GM18873 (cell line): Measurements from ENCODE around the gene PAQR9.
"Not testable (repeated sequence)": the region's sequence is repeated elsewhere in the genome, so short reads cannot be mapped to it uniquely, and the experiment has no call there.

Experiments
- ATAC-seq: cut with Tn5 transposase; IDR thresholded peaks from one replicate; pipeline ENCODE4 v1.9.1; 2021; ENCODE audit warnings: mild to moderate bottlenecking, moderate library complexity, moderate number of reproducible peaks; ENCODE audit not compliant: unreplicated experiment, low FRiP score

The PAQR9 gene

GRCh38 chr3:142963516-142964448 is at the start of gene PAQR9:
TSS of gene PAQR9 (minus strand) at chr3:142963674. CDS start at chr3:142963336, 338 bp downstream.
- no peak for ATAC-seq

- no peak for ATAC-seq
These were observed 48.2 kb upstream of the PAQR9 start for GRCh38 chr3:143011705-143012104.

- no peak for ATAC-seq
These were observed 46.5 kb upstream of the PAQR9 start for GRCh38 chr3:143010024-143010423.

- no peak for ATAC-seq
These were observed 41.3 kb upstream of the PAQR9 start for GRCh38 chr3:143004823-143005222.

- ATAC-seq, result no peak
These were observed 39.3 kb upstream of the PAQR9 start for GRCh38 chr3:143002727-143003126.

GRCh38 chr3:143002083-143002712 is 38.7 kb upstream of the PAQR9 start:
- peak; percentile 18 for ATAC-seq

GRCh38 chr3:143001369-143002082 is 38.1 kb upstream of the PAQR9 start, which contains the start of gene U2SURP:
TSS of gene U2SURP (plus strand) at chr3:143001570. CDS start at chr3:143001629, 59 bp downstream.
- peak; percentile 87 for ATAC-seq

- peak; percentile 48 for ATAC-seq
These were observed 37.5 kb upstream of the PAQR9 start for GRCh38 chr3:143001034-143001368.

- ATAC-seq, result no peak
These were observed 37.1 kb upstream of the PAQR9 start for GRCh38 chr3:143000528-143000927.

GRCh38 chr3:142999881-143000280 is 36.4 kb upstream of the PAQR9 start:
- no peak for ATAC-seq

- no peak for ATAC-seq
These were observed 35.0 kb upstream of the PAQR9 start for GRCh38 chr3:142998439-142998838.

- no peak for ATAC-seq
These were observed 33.9 kb upstream of the PAQR9 start for GRCh38 chr3:142997330-142997729.

GRCh38 chr3:142993958-142994442 is 30.5 kb upstream of the PAQR9 start:
- no peak for ATAC-seq

GRCh38 chr3:142992323-142992722 is 28.8 kb upstream of the PAQR9 start:
- no peak for ATAC-seq

GRCh38 chr3:142990721-142991120 is 27.2 kb upstream of the PAQR9 start:
- ATAC-seq, result no peak

GRCh38 chr3:142988826-142989225 is 25.4 kb upstream of the PAQR9 start:
- ATAC-seq, result not testable (repeated sequence)

GRCh38 chr3:142988221-142988620 is 24.7 kb upstream of the PAQR9 start:
- ATAC-seq, result not testable (repeated sequence)

GRCh38 chr3:142987707-142988106 is 24.2 kb upstream of the PAQR9 start:
- ATAC-seq, result no peak

GRCh38 chr3:142987080-142987700 is 23.7 kb upstream of the PAQR9 start:
- ATAC-seq, result no peak

GRCh38 chr3:142984255-142984654 is 20.8 kb upstream of the PAQR9 start:
- no peak for ATAC-seq
